GM18909 (cell line): ENCODE data around the gene PSMD2.

Experiments used
- ATAC-seq: cut with Tn5 transposase; IDR thresholded peaks from one replicate; pipeline ENCODE4 v1.9.1; 2021; ENCODE audit warnings: mild to moderate bottlenecking; ENCODE audit not compliant: unreplicated experiment, poor library complexity

The PSMD2 gene

DNA sequence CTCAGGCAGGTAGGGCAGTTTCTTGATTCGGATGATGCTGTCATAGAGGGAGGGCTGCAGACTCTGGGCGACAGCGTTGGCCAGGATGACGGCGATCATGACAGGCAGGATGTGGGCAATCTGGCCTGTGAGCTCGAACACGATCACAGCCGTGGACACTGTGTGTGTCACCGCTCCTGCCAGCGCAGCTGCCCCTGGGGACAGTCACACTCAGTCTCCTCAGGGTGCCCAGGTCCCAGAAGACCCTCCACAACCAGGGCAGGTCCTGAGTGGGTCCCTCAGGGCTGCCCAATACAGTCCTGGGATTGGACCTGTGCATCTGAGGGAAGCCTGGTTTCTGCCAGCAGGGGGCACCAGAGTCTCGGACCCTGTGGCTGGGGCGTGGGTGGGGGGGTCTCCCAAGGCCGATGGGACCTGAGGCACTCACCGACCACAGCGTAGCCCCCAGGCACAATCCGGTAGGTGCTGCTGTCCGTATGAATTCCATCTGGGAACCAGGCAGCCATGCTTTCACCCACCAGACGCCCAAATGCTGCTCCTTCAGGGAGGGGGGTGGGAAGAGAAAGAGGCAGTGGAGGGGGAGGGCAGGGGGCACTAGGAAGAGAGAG, 55.2 kb downstream of the PSMD2 start:
- no peak for ATAC-seq

DNA sequence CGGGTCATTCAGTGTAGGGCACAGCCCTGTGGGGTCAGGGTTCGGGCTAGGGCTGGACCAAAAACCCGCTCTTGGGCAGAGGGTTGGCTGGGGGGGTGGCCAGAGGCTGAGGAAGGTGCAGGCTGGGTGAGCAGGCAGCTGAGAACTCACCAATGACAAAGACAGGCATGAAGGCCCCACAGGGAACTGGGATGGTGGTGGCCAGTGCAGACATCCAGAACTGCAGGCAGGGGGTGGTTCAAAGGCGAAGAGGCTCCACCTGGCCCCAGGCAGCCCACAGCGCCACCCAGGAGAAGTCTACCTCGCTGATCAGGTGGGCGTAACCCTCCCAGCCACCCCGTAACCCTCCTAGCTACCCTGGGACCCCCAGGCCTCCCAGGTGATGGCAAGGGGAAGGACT, 55.7 kb downstream of the PSMD2 start:
- no peak for ATAC-seq

DNA sequence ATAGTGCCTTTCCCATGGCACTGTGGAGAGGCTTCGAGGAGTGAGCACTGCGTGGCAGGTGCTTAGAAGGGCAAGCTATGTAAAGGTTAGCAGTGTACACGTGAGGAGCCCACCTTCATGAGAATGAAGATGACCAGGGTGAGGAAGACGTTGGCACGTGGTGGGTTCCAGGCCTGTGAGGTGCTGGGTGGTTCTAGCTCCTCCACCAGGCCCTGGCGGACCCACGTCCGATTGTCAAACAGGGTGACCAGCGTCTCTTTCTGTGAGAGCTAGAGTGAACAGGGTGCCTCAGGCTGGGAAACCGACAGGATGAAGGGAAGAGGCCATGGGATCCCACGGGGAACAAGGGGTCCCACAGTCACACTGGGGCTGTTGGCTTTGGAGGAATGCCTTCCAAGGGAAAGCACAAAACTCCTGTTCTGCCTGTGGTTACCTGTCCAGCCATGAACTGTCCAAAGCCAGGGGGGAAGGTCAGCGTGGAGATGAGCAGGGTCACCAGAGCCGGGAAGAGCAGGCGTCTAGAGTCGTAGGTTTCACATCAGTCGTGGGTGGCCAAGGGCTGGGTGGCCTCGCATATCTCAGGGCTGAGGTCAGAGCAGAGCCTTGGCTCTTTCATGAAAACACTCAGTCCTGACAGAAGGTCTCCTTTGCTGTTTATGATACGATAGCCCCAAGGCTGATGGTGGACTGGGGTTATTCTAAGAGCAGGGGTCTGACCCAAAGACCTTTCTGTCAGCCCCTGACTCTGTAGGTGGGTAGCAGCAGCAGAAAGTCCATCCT, 56.4 kb downstream of the PSMD2 start:
- no peak for ATAC-seq

DNA sequence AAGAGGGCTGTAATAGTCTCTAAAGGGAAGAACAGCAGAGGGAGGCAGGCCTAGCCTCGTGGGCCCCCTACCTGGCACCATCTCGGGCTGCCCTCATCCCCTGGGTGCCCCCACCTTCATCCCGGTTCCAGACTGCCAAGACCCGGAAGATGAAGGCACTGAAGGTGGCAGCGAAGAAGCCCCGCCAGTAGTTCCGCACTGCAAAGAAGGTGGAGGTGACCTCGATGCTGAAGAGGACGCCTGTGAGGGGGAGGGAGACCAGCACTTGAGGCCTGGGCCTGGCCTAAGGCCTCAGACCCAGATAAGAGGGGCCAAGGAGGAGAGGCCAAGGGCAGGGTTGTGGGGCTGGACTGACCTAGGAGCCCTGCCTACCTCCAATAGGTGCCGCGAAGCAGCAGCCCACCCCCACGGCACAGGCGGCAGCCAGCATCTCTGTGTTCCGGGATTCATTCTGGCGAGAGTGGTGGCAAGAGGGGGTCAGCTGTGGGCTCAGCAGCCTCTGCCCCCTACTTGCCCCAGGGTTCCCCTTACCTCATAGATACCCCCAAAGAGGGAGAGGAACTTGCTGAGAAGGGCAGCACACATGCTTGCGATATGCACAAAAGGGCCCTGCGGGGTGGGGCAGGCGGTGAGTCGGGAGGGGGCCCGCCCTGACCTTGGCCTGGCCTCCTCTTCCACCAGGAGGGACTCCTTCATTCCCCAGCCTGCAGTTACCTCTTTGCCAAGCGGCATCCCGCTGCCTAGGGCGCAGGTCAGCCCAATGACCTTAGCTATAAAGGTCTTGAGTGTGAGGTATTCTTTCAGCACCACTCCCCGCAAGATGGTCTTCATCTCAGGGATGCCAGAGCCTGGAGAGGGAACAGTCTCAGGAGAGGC, 58.4 kb downstream of the PSMD2 start:
- no peak for ATAC-seq

- no peak for ATAC-seq
Observed at GRCh38 chr3:184358124-184358767, 59.2 kb downstream of the PSMD2 start.
